GM19240 (cell line): ENCODE results near the gene KIF4B.
"Not testable (repeated sequence)": the region's sequence is repeated elsewhere in the genome, so short reads cannot be mapped to it uniquely, and the experiment has no call there.

Source experiments
- DNase-seq: peaks from one replicate; pipeline ENCODE4 v3.0.0; 2011; ENCODE audit warnings: low spot score; ENCODE audit not compliant: insufficient read length

The KIF4B gene

GRCh38 chr5:155004138-155004744 is 9.3 kb upstream of the KIF4B start:
- no peak for DNase-seq

GRCh38 chr5:155006265-155006664 is 7.3 kb upstream of the KIF4B start:
- DNase-seq = not testable (repeated sequence)

- no peak for DNase-seq
These were observed 4.9 kb upstream of the KIF4B start for GRCh38 chr5:155008669-155009068.

- no peak for DNase-seq
These were observed 2.7 kb upstream of the KIF4B start for GRCh38 chr5:155010881-155011280.

- DNase-seq = no peak
These were observed 1.7 kb downstream of the KIF4B start for GRCh38 chr5:155015239-155015638.

GRCh38 chr5:155017610-155018009 is 4.1 kb downstream of the KIF4B start:
- peak; percentile 54 for DNase-seq

GRCh38 chr5:155019601-155020226 is 6.2 kb downstream of the KIF4B start:
- no peak for DNase-seq

GRCh38 chr5:155021842-155022241 is 8.3 kb downstream of the KIF4B start:
- DNase-seq = no peak

- no peak for DNase-seq
These were observed 9.8 kb downstream of the KIF4B start for GRCh38 chr5:155023320-155023719.

GRCh38 chr5:155024015-155024414 is 10.5 kb downstream of the KIF4B start:
- no peak for DNase-seq

GRCh38 chr5:155025895-155026294 is 12.3 kb downstream of the KIF4B start:
- no peak for DNase-seq

GRCh38 chr5:155027993-155028629 is 14.6 kb downstream of the KIF4B start:
- DNase-seq = no peak

GRCh38 chr5:155029240-155029639 is 15.7 kb downstream of the KIF4B start:
- no peak for DNase-seq

GRCh38 chr5:155034145-155034744 is 20.7 kb downstream of the KIF4B start:
- DNase-seq = not testable (repeated sequence)

- not testable (repeated sequence) for DNase-seq
These were observed 21.5 kb downstream of the KIF4B start for GRCh38 chr5:155035087-155035486.

GRCh38 chr5:155040984-155041653 is 27.6 kb downstream of the KIF4B start:
- DNase-seq = no peak

GRCh38 chr5:155044591-155044990 is 31.0 kb downstream of the KIF4B start:
- no peak for DNase-seq

GRCh38 chr5:155046591-155046990 is 33.0 kb downstream of the KIF4B start:
- no peak for DNase-seq

GRCh38 chr5:155047818-155048217 is 34.3 kb downstream of the KIF4B start:
- DNase-seq = no peak

- no peak for DNase-seq
These were observed 36.2 kb downstream of the KIF4B start for GRCh38 chr5:155049569-155050383.
